CD4-positive, alpha-beta T cell treated with Interleukin-6 at 100 ng/mL for 8 hours (primary cell): ENCODE measurements around the gene KDM6A.
"Not testable (repeated sequence)": the region's sequence is repeated elsewhere in the genome, so short reads cannot be mapped to it uniquely, and the experiment has no call there.

Experiments
- DNase-seq: peaks from one replicate; pipeline ENCODE4 v3.0.0-alpha.2; 2020; ENCODE audit warnings: mixed read lengths, low spot score

Gene KDM6A

DNA sequence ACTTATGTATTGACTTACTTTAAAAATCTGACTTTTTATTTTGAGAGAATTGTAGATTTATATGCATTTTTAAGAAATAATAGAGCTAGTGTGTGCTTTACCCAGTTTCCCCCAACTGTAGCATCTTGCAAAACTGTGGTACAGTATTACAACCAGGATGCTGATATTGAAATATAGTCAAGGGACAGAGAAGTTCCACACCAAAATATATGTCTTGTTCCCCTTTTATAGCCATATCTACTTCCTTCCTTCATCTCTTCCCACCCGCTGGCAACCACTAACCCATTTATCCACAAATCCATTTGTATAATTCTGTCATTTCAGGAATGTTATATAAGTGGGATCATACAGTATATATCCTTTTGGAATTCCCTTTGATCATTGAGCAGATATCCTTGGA is 16.8 kb downstream of the KDM6A start:
- no peak for DNase-seq

DNA sequence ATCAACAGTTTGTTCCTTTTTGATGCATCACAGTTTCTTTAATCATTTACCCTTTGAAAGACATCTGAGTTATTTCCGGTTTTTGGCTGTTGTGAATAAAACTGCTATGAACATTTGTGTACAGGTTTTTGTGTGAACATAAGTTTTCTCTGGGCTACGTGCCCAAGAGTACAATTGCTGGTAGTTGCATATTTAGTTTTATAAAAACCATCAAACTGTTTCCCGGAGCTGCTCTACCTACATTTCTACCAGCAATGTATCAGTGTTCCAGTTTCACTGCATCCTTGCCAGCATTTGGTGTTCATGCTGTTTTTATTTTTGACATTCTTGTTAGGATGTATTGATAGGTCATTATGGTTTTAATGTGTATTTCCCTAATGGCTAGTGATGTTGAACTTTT is 17.3 kb downstream of the KDM6A start:
- no peak for DNase-seq

GRCh38 chrX:44890687-44891086 is 17.7 kb downstream of the KDM6A start:
- DNase-seq: not testable (repeated sequence)

DNA sequence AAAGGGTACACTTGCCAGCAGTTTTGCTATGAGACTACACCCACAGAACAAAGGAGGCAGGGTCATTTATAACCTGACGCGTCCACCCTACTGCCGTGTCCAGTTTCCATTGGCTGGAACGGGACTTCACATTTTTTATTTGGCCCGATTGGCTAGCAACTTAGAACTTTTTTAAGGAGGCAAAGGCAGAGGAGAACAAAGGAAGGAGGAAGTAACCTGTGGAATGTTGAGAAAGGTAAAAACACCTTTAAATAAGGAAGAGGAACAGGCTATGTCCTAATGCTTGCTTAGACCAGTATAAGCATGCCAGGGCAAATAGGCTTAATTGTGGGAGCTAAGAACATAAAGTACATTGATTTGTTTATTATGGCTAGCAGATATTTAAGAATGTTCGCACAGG is 18.7 kb downstream of the KDM6A start:
- DNase-seq: no peak

GRCh38 chrX:44896876-44897186 is 23.8 kb downstream of the KDM6A start:
- DNase-seq: no peak

GRCh38 chrX:44897539-44897938 is 24.6 kb downstream of the KDM6A start:
- DNase-seq: no peak

DNA sequence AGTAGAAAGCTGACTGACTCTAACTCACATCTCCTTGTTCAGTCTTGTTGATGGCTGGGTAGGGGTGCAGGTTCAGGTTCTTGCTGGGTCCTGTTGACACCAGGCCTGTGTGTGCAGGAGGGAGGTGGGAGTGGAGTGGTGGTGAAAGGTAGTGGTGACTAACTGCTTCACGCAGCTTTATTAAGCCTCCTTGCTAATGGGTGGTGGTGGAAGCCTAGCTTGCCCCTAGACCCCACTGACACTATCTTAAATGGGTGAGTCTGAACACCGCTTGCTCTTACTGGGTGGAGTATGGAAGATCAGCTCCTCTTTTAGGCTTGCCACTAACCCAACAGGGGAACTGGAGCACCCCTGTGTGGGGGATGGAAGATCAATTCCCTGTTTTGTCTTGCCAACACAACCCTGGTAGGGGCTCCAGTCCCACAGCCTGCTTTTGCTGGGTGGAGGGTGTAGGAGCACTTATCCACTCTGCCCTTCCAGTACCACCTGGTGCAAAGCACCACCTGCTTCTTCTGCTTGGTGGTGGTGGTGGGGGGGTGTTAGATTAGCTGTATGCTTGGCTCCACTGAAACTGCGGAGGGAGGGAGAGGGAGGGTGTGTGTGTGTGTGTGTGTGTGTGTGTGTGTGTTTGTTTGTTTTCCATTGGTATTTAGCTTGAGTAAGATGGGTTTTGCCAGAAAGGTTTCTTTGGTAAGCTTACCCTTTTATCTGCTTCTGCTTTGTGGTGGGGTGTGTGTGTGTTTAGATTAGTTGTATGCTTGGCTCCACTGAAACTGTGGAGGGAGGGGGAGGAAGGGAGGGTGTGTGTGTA is 25.6 kb downstream of the KDM6A start:
- DNase-seq: no peak

- no peak for DNase-seq
Measured at GRCh38 chrX:44899946-44900345, 27.0 kb downstream of the KDM6A start.

GRCh38 chrX:44903107-44903506 is 30.1 kb downstream of the KDM6A start:
- no peak for DNase-seq

DNA sequence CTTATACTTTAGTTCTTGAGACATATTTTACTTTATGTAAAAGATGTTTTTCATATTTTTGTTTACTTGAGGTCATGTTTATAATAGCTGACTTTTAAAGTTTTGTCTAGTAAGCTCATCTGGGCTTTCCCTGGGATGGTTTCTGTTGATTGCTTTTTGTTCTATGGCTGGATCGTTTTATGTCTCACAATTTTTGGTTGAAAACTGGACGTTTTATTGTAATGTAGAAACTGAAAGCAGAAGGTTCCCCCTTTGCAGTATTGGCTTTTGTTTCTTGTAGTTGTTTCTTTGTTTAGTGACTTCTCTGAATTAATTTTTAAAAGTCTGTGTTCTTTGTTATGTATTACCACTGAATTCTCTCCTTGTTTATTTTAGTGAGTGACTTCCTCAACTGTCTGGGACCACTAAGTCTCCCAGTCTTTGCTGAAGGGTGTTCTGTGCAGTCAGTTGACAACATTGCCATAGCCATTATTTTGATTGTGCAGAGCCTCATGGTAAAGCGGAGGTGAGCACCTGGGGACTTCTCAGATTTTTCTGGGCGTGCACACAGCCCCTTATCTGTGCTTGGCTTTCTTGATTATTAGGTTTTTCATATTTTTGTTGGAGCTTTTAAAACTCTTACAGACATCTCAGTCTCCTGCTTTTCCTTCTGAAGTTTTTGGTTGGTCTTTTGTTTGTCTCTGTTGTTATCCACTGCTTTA is 31.0 kb downstream of the KDM6A start:
- DNase-seq: no peak

GRCh38 chrX:44904542-44905115 is 31.6 kb downstream of the KDM6A start:
- no peak for DNase-seq

GRCh38 chrX:44906041-44906440 is 33.1 kb downstream of the KDM6A start:
- DNase-seq: no peak

DNA sequence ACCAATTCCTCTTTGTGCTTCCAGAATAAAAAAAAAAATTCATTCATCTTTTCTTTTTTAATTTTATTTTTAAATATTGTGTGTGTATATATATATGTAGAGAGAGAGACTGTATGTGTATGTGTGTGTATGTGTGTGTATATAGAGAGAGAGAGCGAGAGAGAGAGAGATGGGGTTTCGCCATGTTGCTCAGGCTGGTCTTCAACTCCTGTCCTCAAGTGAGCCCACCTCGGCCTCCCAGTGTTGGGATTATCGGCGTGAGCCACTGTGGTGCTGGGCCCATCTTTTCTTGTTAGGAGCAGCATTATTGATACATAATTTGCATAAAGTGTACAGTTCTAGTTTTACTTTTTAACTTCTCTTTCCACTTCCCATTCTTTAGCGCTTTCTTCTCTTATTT is 33.6 kb downstream of the KDM6A start:
- DNase-seq: no peak

DNA sequence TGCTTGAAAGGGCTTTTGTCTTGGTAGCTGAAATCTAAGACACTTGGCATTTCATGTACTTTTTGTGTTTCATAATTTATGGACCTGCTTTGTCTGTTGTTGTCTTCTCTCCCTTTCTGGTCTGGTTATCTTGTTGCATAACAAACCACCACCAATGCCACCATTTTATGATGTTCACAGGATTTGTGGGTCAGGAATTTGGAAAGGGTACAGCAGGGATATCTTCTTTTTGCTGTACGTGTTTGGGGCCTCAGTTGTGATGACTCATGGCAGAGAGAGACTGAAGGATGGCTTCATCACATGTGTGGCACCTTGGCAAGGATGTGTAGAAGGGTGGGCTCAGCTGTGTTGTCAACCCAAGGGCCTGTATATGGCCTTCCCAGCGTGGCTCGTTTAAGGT is 35.2 kb downstream of the KDM6A start:
- DNase-seq: no peak

DNA sequence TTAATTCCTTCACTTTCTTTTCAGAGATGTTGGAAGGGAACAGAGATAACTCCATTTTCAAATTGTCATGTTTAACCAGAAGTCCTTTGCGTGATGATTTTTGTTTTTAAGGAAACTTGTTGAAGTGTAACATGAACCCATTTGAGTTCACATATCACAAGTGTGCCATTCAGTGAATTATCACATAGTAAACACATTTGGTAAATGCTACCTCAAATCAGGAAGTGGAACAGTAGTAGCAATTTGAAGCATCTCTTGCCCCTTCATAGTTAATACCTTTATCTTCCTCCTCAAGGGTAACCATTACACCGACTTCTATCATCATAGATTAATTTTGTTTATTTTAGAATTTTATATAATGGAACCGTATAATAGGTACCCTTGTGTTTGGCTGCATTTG is 35.8 kb downstream of the KDM6A start:
- DNase-seq: no peak

GRCh38 chrX:44910508-44910907 is 37.5 kb downstream of the KDM6A start:
- DNase-seq: not testable (repeated sequence)

DNA sequence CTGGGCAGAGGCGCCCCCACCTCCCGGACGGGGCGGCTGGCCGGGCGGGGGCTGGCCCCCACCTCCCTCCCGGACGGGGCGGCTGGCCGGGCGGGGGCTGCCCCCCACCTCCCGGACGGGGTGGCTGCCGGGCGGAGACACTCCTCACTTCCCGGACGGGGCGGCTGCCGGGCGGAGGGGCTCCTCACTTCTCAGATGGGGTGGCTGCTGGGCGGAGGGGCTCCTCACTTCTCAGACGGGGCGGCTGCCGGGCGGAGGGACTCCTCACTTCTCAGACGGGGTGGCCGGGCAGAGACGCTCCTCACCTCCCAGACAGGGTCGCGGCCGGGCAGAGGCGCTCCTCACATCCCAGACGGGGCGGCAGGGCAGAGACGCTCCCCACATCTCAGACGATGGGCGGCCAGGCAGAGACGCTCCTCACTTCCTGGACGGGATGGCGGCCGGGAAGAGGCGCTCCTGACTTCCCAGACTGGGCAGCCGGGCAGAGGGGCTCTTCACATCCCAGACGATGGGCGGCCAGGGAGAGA is 38.1 kb downstream of the KDM6A start:
- DNase-seq: not testable (repeated sequence)

DNA sequence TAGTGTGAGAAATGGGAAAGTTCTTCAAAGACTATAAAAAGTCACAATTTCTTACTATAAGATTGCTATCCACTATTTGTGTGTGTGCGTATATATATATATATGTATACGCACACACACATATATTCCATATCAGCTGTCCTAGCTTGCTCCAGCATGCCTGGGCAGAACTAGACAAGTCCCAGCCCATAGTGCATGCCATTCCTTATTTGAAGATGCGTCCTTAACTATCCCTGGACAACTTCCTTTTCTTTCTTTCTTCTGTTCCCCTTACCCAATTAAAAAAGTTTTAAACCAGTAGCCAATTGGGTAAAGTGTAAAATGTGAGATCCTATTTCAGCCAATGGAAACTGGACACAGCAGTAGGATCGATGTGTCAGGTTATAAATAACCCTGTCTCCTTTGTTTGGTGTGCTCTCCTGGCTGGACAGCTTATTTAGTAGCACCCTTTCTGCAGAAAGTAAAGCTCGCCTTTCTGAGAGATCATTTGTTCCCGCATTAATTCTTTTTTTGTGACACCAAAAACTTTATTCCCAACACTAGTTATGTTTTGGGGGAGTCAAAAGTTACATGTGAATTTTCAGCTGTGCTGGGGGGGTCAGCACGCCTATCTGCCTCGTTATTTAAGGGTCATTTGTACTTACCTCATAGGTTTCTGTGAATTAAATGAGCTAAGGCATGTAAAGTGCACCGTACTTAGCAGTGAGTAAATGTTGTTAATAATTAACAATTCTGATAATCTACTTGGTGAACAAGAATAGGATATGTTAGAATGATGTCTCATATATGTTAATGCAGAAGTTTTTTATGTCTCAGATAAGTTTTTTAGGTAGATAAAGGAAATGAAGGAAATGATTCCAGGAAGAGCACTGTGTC is 40.9 kb downstream of the KDM6A start:
- DNase-seq: no peak

GRCh38 chrX:44914532-44915198 is 41.7 kb downstream of the KDM6A start:
- DNase-seq: no peak

- no peak for DNase-seq
Measured at GRCh38 chrX:44915361-44915868, 42.4 kb downstream of the KDM6A start.

DNA sequence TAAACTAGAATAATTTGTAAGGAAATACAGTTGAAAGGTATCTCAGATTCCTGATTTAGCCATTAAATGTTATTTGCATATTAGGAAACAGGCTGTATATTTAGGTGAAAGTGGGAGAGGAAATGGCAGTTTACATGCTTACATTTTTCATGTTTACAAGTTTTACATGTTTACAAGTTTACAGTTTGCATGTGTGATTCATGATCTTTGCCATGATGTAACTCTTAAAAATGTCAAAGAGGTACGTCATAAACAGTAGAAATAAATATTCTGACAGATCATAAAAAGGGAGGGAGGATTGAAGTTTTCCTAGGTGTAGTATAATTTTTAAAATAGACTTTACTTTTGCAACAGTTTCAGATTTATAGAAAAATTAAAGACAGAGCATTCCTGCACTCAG is 45.7 kb downstream of the KDM6A start:
- DNase-seq: no peak
